Smooth muscle cell (in vitro differentiated cells): ENCODE measurements around the gene FZD1. TPM values are rescaled to one million over a fixed set of nuclear protein-coding genes. Genes with fewer than 3 reads are reported as not detected.
"Not testable (repeated sequence)": the region's sequence is repeated elsewhere in the genome, so short reads cannot be mapped to it uniquely, and the experiment has no call there.

Source experiments
- DNase-seq: peaks from one replicate; lab custom pipeline; 2025; ENCODE audit not compliant: unreplicated experiment; lab: John Stamatoyannopoulos, UW
- H2AFZ ChIP-seq: fragments of 200-600 bp; sonication (generic); 2 replicates; pipeline ENCODE4 v1.6.0; 2016; ENCODE audit warnings: antibody characterized with exemption, low read depth, mild to moderate bottlenecking
- H3F3A ChIP-seq: fragments of 200-600 bp; sonication (generic); 2 replicates; pipeline ENCODE4 v1.6.0; 2017; ENCODE audit warnings: antibody characterized with exemption, low read depth
- H3K27ac ChIP-seq: fragments of 200-600 bp; sonication (generic); 2 replicates; pipeline ENCODE4 v1.5.1; 2016; ENCODE audit warnings: low read depth, mild to moderate bottlenecking
- H3K27me3 ChIP-seq: fragments of 200-600 bp; sonication (generic); 2 replicates; pipeline ENCODE4 v1.6.1; 2016; ENCODE audit warnings: low read depth, mild to moderate bottlenecking
- H3K36me3 ChIP-seq: fragments of 200-600 bp; sonication (generic); 2 replicates; pipeline ENCODE4 v1.5.1; 2016; ENCODE audit warnings: low read depth
- H3K4me1 ChIP-seq: fragments of 200-600 bp; sonication (generic); 2 replicates; pipeline ENCODE4 v1.5.1; 2016; ENCODE audit warnings: low read depth
- H3K4me2 ChIP-seq: fragments of 200-600 bp; sonication (generic); 2 replicates; pipeline ENCODE4 v1.6.0; 2016; ENCODE audit warnings: mild to moderate bottlenecking
- H3K4me3 ChIP-seq: fragments of 200-600 bp; sonication (generic); 2 replicates; pipeline ENCODE4 v1.5.1; 2016; ENCODE audit warnings: mild to moderate bottlenecking
- H3K79me2 ChIP-seq: fragments of 200-600 bp; sonication (generic); 2 replicates; pipeline ENCODE4 v1.6.0; 2016; ENCODE audit warnings: low read depth, mild to moderate bottlenecking
- H3K9ac ChIP-seq: fragments of 200-600 bp; sonication (generic); 2 replicates; pipeline ENCODE4 v1.6.0; 2016; ENCODE audit warnings: low read depth
- H3K9me3 ChIP-seq: fragments of 200-600 bp; sonication (generic); replicated peaks from 2 replicates; pipeline ENCODE4 v1.5.1; 2016; ENCODE audit warnings: low read depth
- H4K20me1 ChIP-seq: fragments of 200-600 bp; sonication (generic); 2 replicates; pipeline ENCODE4 v1.6.0; 2016; ENCODE audit warnings: low read depth
- CTCF ChIP-seq: fragments of 200-600 bp; sonication (generic); IDR thresholded peaks from 2 replicates; pipeline ENCODE4 v1.5.1; 2017; ENCODE audit warnings: borderline replicate concordance, mild to moderate bottlenecking, antibody characterized with exemption; ENCODE audit not compliant: insufficient read depth, poor library complexity, severe bottlenecking
- WGBS: methylation state at CpG from one replicate; pipeline ENCODE4 v1.1.7; 2016; ENCODE audit warnings: low lambda C conversion rate; 5-methylcytosine and 5-hydroxymethylcytosine counted together
- polyA plus RNA-seq: library from polyadenylated mRNA; unstranded; fragments of >200 nt; fragmentation: Nextera tagmentation; extraction: Ambion mirVana; gene quantifications from 2 replicates; pipeline ENCODE4 v1.2.1, GENCODE V29; 2016
- total RNA-seq: library from RNA; depleted of rRNA; stranded (reverse); fragments of >200 nt; gene quantifications from 2 replicates; pipeline ENCODE4 v1.2.3, GENCODE V29; 2014

FZD1 gene
- total and polyA plus RNA-seq, 2 experiments from 2014 or later, result 32.4 to 36.2 TPM

GRCh38 chr7:91306266-91306665 lies 42.0 kb downstream of the FZD1 start:
- Histone ChIP-seq H3K79me2 (no peaks in the 10 kb centered on the region), H3K4me2 (peak overlapping the region; percentile 64), H3K4me3 (no peak overlapping the region), H3F3A (no peaks in the 10 kb centered on the region), H3K27me3 (no peaks in the 10 kb centered on the region), H3K27ac (no peak overlapping the region), H2AFZ (peak overlapping the region; percentile 44), H3K9me3 (no peaks in the 10 kb centered on the region), H3K4me1 (peaks cover 11% of the 10 kb centered on the region), H3K9ac (no peak overlapping the region), H3K36me3 (no peaks in the 10 kb centered on the region), H4K20me1 (no peaks in the 10 kb centered on the region)
- no peak for DNase-seq
- WGBS, result 84% methylated on average over 2 of the region's 2 CpGs
- TF ChIP-seq CTCF, result no peak

GRCh38 chr7:91307467-91307866 lies 43.2 kb downstream of the FZD1 start:
- TF ChIP-seq CTCF, result no peak
- H3K27me3 ChIP-seq, result no peaks in the 10 kb centered on the region
- H3K9ac ChIP-seq, result no peak overlapping the region
- no peak overlapping the region for H3K4me3 ChIP-seq
- H2AFZ ChIP-seq, result no peak overlapping the region
- H3K79me2 ChIP-seq, result no peaks in the 10 kb centered on the region
- peaks cover 11% of the 10 kb centered on the region for H3K4me1 ChIP-seq
- DNase-seq, result no peak
- no peak overlapping the region for H3K27ac ChIP-seq
- H4K20me1 ChIP-seq, result no peaks in the 10 kb centered on the region
- WGBS, result 91% methylated on average over 3 of the region's 3 CpGs
- H3K4me2 ChIP-seq, result no peak overlapping the region
- no peaks in the 10 kb centered on the region for H3K36me3 ChIP-seq
- no peaks in the 10 kb centered on the region for H3K9me3 ChIP-seq
- no peaks in the 10 kb centered on the region for H3F3A ChIP-seq

GRCh38 chr7:91308191-91308590 lies 44.0 kb downstream of the FZD1 start:
- H3K4me2 ChIP-seq, H3K36me3 ChIP-seq, H4K20me1 ChIP-seq, H3K9ac ChIP-seq, H3K27me3 ChIP-seq, H3K27ac ChIP-seq, H2AFZ ChIP-seq, DNase-seq, H3K9me3 ChIP-seq, H3K4me3 ChIP-seq, H3K79me2 ChIP-seq, H3F3A ChIP-seq: not testable (repeated sequence)
- 98% methylated on average over 3 of the region's 3 CpGs for WGBS
- H3K4me1 ChIP-seq, result peaks cover 11% of the 10 kb centered on the region

- no peaks in the 10 kb centered on the region for H3K9me3 ChIP-seq
- no peaks in the 10 kb centered on the region for H3K36me3 ChIP-seq
- H3K4me1 ChIP-seq, result peaks cover 9% of the 10 kb centered on the region
- H3K27ac ChIP-seq, result peak overlapping the region; percentile 66
- WGBS, result 36% methylated on average over 7 of the region's 7 CpGs
- DNase-seq, result no peak
- no peaks in the 10 kb centered on the region for H4K20me1 ChIP-seq
- H2AFZ ChIP-seq, result peak overlapping the region; percentile 51
- no peaks in the 10 kb centered on the region for H3K27me3 ChIP-seq
- no peak overlapping the region for H3K9ac ChIP-seq
- no peak overlapping the region for H3K4me3 ChIP-seq
- H3F3A ChIP-seq, result no peaks in the 10 kb centered on the region
- peak overlapping the region; percentile 25 for H3K4me2 ChIP-seq
- no peak for TF ChIP-seq CTCF
- no peaks in the 10 kb centered on the region for H3K79me2 ChIP-seq
Measured at GRCh38 chr7:91310830-91311460, 46.7 kb downstream of the FZD1 start.
